ENCODE data around the gene GPHN.

DNA sequence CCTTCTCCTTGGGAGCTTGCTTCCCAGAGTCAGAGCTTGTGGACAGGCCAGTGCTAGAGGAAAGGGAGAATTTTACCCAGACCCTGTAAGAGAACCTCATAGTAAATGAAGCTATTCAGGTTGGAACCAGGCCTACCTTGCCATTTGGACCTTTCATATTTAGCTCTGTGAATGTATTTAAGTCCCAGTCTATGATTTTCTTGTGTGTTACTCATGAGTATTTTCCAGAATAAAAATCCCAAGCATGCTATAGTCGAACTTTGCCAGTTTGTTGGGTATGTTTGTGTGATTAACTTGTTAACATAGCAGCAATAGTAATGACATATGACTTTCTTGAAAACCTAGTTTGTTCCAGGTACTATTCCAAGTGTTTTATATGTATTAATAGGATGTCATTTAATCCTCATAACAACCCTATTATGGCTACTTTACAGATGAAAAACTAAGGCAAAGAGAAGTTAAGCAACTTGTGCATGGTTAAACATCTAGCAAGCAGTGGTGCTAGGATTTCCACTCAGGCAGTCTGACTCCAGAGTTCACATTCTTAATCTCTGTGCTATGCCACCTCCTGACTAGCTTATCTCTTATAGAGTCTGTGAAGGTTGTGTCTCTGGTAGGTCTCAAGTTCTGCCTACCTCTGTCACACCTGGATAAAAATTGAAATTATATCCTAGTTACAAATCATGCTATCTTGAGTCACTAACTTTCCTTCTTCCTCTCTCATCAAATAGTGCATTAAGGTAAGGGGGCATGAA is 633.4 kb downstream of the GPHN start:
- no peak for TF ChIP-seq POLR2A (IDR thresholded peaks at IDR 0.05)
- TF ChIP-seq, protein P1, sequence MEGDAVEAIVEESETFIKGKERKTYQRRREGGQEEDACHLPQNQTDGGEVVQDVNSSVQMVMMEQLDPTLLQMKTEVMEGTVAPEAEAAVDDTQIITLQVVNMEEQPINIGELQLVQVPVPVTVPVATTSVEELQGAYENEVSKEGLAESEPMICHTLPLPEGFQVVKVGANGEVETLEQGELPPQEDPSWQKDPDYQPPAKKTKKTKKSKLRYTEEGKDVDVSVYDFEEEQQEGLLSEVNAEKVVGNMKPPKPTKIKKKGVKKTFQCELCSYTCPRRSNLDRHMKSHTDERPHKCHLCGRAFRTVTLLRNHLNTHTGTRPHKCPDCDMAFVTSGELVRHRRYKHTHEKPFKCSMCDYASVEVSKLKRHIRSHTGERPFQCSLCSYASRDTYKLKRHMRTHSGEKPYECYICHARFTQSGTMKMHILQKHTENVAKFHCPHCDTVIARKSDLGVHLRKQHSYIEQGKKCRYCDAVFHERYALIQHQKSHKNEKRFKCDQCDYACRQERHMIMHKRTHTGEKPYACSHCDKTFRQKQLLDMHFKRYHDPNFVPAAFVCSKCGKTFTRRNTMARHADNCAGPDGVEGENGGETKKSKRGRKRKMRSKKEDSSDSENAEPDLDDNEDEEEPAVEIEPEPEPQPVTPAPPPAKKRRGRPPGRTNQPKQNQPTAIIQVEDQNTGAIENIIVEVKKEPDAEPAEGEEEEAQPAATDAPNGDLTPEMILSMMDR (IDR thresholded peaks at IDR 0.05) = no peak

Measured in Peyer's patch (tissue), 4 donors.